K562 (cell line): Measurements from ENCODE around the gene LOXHD1. TPM values are rescaled to one million over a fixed set of nuclear protein-coding genes. Genes with fewer than 3 reads are reported as not detected.
A peak's percentile ranks its signal among the peaks of the same experiment; 100 is the strongest.

Source experiments
- GTF2A2 ChIP-seq: IDR thresholded peaks from 2 replicates; pipeline ENCODE4 v1.6.1; 2016; ENCODE audit warnings: mild to moderate bottlenecking, missing genetic modification characterization, missing compliant biosample characterization
- HMG20A ChIP-seq: fragments of 450-650 bp; formaldehyde crosslinking; conservative IDR thresholded peaks from 2 replicates; pipeline ENCODE4 v1.4.0; 2020; ENCODE audit warnings: mild to moderate bottlenecking, mixed read lengths
- KAT7 ChIP-seq: sonication (generic); formaldehyde crosslinking; IDR thresholded peaks from 2 replicates; pipeline ENCODE4 v1.8.0; 2022; ENCODE audit warnings: missing genetic modification reagents, mild to moderate bottlenecking, borderline replicate concordance
- POLR3A ChIP-seq: IDR thresholded peaks from 2 replicates; pipeline ENCODE4 v1.6.1; 2011; ENCODE audit warnings: borderline replicate concordance, mild to moderate bottlenecking, moderate library complexity; ENCODE audit not compliant: insufficient read length, insufficient read depth; ENCODE audit errors: extremely low read depth
- RAD21 ChIP-seq, 2 experiments: fragments of 250-450 bp in 1 of 2; fragments of 450-650 bp in 1 of 2; sonication (Bioruptor Pico) in 1 of 2; formaldehyde crosslinking in 1 of 2; IDR thresholded peaks in 1 of 2; conservative IDR thresholded peaks in 1 of 2; 2 replicates each; pipeline versions ENCODE4 v1.4.0 to v1.8.0; 2020 to 2022; ENCODE audit warnings: mild to moderate bottlenecking in 2 of 2, moderate library complexity in 1 of 2
- SAP30 ChIP-seq: fragments of 200-600 bp; sonication (generic); IDR thresholded peaks from 2 replicates; pipeline ENCODE4 v1.6.1; 2012; ENCODE audit warnings: borderline replicate concordance, low read depth, mild to moderate bottlenecking, moderate library complexity, low read length, control low read depth, inconsistent platforms; ENCODE audit not compliant: insufficient read depth, poor library complexity, severe bottlenecking
- SUPT5H ChIP-seq: fragments of 450-650 bp; IDR thresholded peaks from 2 replicates; pipeline ENCODE4 v1.6.1; 2016
- THAP12 ChIP-seq: fragments of 250-450 bp; sonication (Bioruptor Pico); IDR thresholded peaks from 2 replicates; pipeline ENCODE4 v1.9.0; 2021; ENCODE audit warnings: mild to moderate bottlenecking, inconsistent platforms
- ZNF354B ChIP-seq: fragments of 250-450 bp; sonication (Bioruptor Pico); IDR thresholded peaks from 2 replicates; pipeline ENCODE4 v1.4.0; 2020
- ZNF644 ChIP-seq: fragments of 200-800 bp; sonication (Bioruptor generic); IDR thresholded peaks from 2 replicates; pipeline ENCODE4 v1.6.1; 2016; ENCODE audit warnings: low read depth, missing genetic modification characterization, missing compliant biosample characterization
- ZNF717 ChIP-seq: fragments of 250-450 bp; sonication (Bioruptor Pico); IDR thresholded peaks from 2 replicates; pipeline ENCODE4 v1.5.0; 2021
- ZNF740 ChIP-seq, 3 experiments: fragments of 200-800 bp in 1 of 3; sonication (Bioruptor generic) in 1 of 3; sonication (generic) in 1 of 3; formaldehyde crosslinking in 1 of 3; IDR thresholded peaks; 2 replicates each; pipeline versions ENCODE4 v1.6.1 to v1.8.0; 2016 to 2022; ENCODE audit warnings: mild to moderate bottlenecking in 2 of 3, missing compliant biosample characterization in 2 of 3, missing genetic modification characterization in 2 of 3, missing genetic modification reagents in 1 of 3
- polyA plus RNA-seq, 8 experiments: library from polyadenylated mRNA; depleted of rRNA in 4 of 8; stranded (reverse) in 5 of 8; unstranded in 3 of 8; fragments of >200 nt; fragmentation: Nextera tagmentation in 2 of 8; fragmentation: Illumina TruSeq in 1 of 8; extraction: Ambion mirVana in 2 of 8; extraction: Trizol in 1 of 8; gene quantifications; 2 replicates each; pipeline versions ENCODE4 v1.2.1 to v1.2.3, GENCODE V29; 2011 to 2014; ENCODE audit warnings: inconsistent platforms in 1 of 8, missing spikeins in 1 of 8
- total RNA-seq, 7 experiments: library from RNA; depleted of rRNA in 6 of 7; stranded (reverse); fragments of >200 nt in 6 of 7; fragmentation: Illumina TruSeq in 2 of 7; extraction: Trizol in 2 of 7; gene quantifications; 2 replicates each; pipeline versions ENCODE4 v1.2.1 to v1.2.3, GENCODE V29; 2011 to 2021; ENCODE audit warnings: low replicate concordance in 1 of 7
- TF ChIP-seq, protein P1 (sequence below): fragments of 250-450 bp; sonication (Bioruptor Pico); IDR thresholded peaks from 2 replicates; pipeline ENCODE4 v1.4.0; 2020; ENCODE audit warnings: mild to moderate bottlenecking, moderate library complexity, borderline replicate concordance

Gene LOXHD1
- total and polyA plus RNA-seq, 9 of the 15 experiments (the other 6 are each of a cell fraction or from before 2014, with no cell fraction given) = not detected

- no peak for TF ChIP-seq POLR3A
- TF ChIP-seq ZNF740 (CRISPR knock-in tag; IDR thresholded peaks at IDR 0.05) = no peak
- no peak for TF ChIP-seq ZNF740 (tag; IDR thresholded peaks at IDR 0.05)
- no peak for TF ChIP-seq THAP12
- TF ChIP-seq KAT7 = no peak
- TF ChIP-seq RAD21 (CRISPR knock-in tag; conservative IDR thresholded peaks at IDR 0.05 in 1 of 2, IDR thresholded peaks at IDR 0.05 in 1 of 2) = peak; percentile 40 to 75
- TF ChIP-seq HMG20A = no peak
- no peak for TF ChIP-seq ZNF644 (tag)
- TF ChIP-seq ZNF717 (CRISPR knock-in tag) = no peak
- no peak for TF ChIP-seq ZNF354B (CRISPR knock-in tag)
- TF ChIP-seq SUPT5H = no peak
- no peak for TF ChIP-seq SAP30
- no peak for TF ChIP-seq GTF2A2
- TF ChIP-seq, protein P1, sequence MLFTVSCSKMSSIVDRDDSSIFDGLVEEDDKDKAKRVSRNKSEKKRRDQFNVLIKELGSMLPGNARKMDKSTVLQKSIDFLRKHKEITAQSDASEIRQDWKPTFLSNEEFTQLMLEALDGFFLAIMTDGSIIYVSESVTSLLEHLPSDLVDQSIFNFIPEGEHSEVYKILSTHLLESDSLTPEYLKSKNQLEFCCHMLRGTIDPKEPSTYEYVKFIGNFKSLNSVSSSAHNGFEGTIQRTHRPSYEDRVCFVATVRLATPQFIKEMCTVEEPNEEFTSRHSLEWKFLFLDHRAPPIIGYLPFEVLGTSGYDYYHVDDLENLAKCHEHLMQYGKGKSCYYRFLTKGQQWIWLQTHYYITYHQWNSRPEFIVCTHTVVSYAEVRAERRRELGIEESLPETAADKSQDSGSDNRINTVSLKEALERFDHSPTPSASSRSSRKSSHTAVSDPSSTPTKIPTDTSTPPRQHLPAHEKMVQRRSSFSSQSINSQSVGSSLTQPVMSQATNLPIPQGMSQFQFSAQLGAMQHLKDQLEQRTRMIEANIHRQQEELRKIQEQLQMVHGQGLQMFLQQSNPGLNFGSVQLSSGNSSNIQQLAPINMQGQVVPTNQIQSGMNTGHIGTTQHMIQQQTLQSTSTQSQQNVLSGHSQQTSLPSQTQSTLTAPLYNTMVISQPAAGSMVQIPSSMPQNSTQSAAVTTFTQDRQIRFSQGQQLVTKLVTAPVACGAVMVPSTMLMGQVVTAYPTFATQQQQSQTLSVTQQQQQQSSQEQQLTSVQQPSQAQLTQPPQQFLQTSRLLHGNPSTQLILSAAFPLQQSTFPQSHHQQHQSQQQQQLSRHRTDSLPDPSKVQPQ = no peak
These were observed 175.8 kb downstream of the LOXHD1 start (continued) for GRCh38 chr18:46481048-46481846.
